Immature natural killer cell (primary cell): ENCODE data around the gene PPP6R1. TPM values are rescaled to one million over a fixed set of nuclear protein-coding genes. Genes with fewer than 3 reads are reported as not detected.

Source experiments
- DNase-seq, 3 donors: peaks; one replicate each; pipeline ENCODE4 v3.0.0; 2022; ENCODE audit warnings: mixed read lengths in 1 of 3
- H3K27ac Mint-ChIP-seq, 6 donors: one replicate each; pipeline ENCODE4 v1.8.0; 2020; ENCODE audit warnings: mixed read lengths in 6 of 6, mild to moderate bottlenecking in 5 of 6, inconsistent platforms in 4 of 6, moderate library complexity in 3 of 6
- H3K27me3 Mint-ChIP-seq, 3 donors: one replicate each; pipeline ENCODE4 v1.8.0; 2020 to 2021; ENCODE audit warnings: low read depth in 3 of 3, mild to moderate bottlenecking in 3 of 3, mixed read lengths in 3 of 3, moderate library complexity in 3 of 3, inconsistent platforms in 1 of 3
- H3K36me3 Mint-ChIP-seq, 3 donors: one replicate each; pipeline ENCODE4 v1.8.0; 2020; ENCODE audit warnings: mixed read lengths in 3 of 3, inconsistent platforms in 2 of 3, mild to moderate bottlenecking in 2 of 3
- H3K4me1 Mint-ChIP-seq, 2 donors: one replicate each; pipeline ENCODE4 v1.8.0; 2020; ENCODE audit warnings: inconsistent platforms in 2 of 2, mild to moderate bottlenecking in 2 of 2, mixed read lengths in 2 of 2, moderate library complexity in 1 of 2
- H3K4me3 Mint-ChIP-seq, 5 donors: one replicate each; pipeline ENCODE4 v1.8.0; 2020; ENCODE audit warnings: mild to moderate bottlenecking in 5 of 5, mixed read lengths in 5 of 5, inconsistent platforms in 3 of 5, moderate library complexity in 3 of 5
- H3K9me3 Mint-ChIP-seq, 6 donors: one replicate each; pipeline ENCODE4 v1.8.0; 2020; ENCODE audit warnings: mild to moderate bottlenecking in 6 of 6, mixed read lengths in 6 of 6, inconsistent platforms in 4 of 6, moderate library complexity in 3 of 6
- polyA plus RNA-seq, 3 donors: library from polyadenylated mRNA; unstranded; fragments of 300-500 nt; fragmentation: Illumina TruSeq; gene quantifications; one replicate each; pipeline ENCODE4 v1.2.3, GENCODE V29; 2021

The PPP6R1 gene
- polyA plus RNA-seq, 3 donors from 2014 or later: 43.1 to 123 (median 47.9) TPM

GRCh38 chr19:55250262-55251036 lies 8.4 kb downstream of the PPP6R1 start:
- H3K36me3 Mint-ChIP-seq: peaks cover 0 to 3% (median 2%) of the 10 kb centered on the region in 3 donors
- H3K27me3 Mint-ChIP-seq: peaks cover 3 to 9% (median 6%) of the 10 kb centered on the region in 3 donors
- H3K4me3 Mint-ChIP-seq: peak overlapping the region; percentile 78 to 99 (median 84)
- DNase-seq: no peak
- H3K27ac Mint-ChIP-seq: peak overlapping the region; percentile 96 to 99 (median 98)
- no peaks in the 10 kb centered on the region for H3K9me3 Mint-ChIP-seq
- peaks cover 68 to 72% of the 10 kb centered on the region in 2 donors for H3K4me1 Mint-ChIP-seq

- no peak for DNase-seq
- Mint-ChIP-seq H3K27me3 (peaks cover 3 to 9% (median 4%) of the 10 kb centered on the region in 3 donors), H3K27ac (peak overlapping the region in 1 of 6 donors; percentile 96), H3K9me3 (no peaks in the 10 kb centered on the region), H3K36me3 (peaks cover 0 to 3% (median 2%) of the 10 kb centered on the region in 3 donors), H3K4me1 (peaks cover 62 to 66% of the 10 kb centered on the region in 2 donors), H3K4me3 (no peak overlapping the region)
These were observed 9.0 kb downstream of the PPP6R1 start for GRCh38 chr19:55249841-55250240.

- peaks cover 3 to 6% (median 3%) of the 10 kb centered on the region in 3 donors for H3K36me3 Mint-ChIP-seq
- no peak for DNase-seq
- H3K9me3 Mint-ChIP-seq: no peaks in the 10 kb centered on the region
- peak overlapping the region in 5 of 6 donors; percentile 59 to 84 (median 69) for H3K27ac Mint-ChIP-seq
- H3K4me1 Mint-ChIP-seq: peaks cover 50 to 55% of the 10 kb centered on the region in 2 donors
- H3K27me3 Mint-ChIP-seq: peaks cover 3 to 6% (median 3%) of the 10 kb centered on the region in 3 donors
- H3K4me3 Mint-ChIP-seq: peak overlapping the region in 1 of 5 donors; percentile 39
These were observed 10.1 kb downstream of the PPP6R1 start for GRCh38 chr19:55248704-55249103.

GRCh38 chr19:55248166-55248675 lies 10.6 kb downstream of the PPP6R1 start:
- Mint-ChIP-seq H3K4me3 (peak overlapping the region in 2 of 5 donors; percentile 2 to 39), H3K36me3 (peaks cover 3 to 6% (median 3%) of the 10 kb centered on the region in 3 donors), H3K4me1 (peaks cover 45 to 50% of the 10 kb centered on the region in 2 donors), H3K27ac (peak overlapping the region in 4 of 6 donors; percentile 59 to 84 (median 68)), H3K27me3 (peaks cover 0 to 6% (median 3%) of the 10 kb centered on the region in 3 donors), H3K9me3 (no peaks in the 10 kb centered on the region)
- DNase-seq: no peak

GRCh38 chr19:55247621-55248099 lies 11.2 kb downstream of the PPP6R1 start:
- Mint-ChIP-seq H3K4me3 (no peak overlapping the region), H3K4me1 (peaks cover 43 to 45% of the 10 kb centered on the region in 2 donors), H3K9me3 (no peaks in the 10 kb centered on the region), H3K27ac (no peak overlapping the region), H3K36me3 (peaks cover 6 to 9% (median 6%) of the 10 kb centered on the region in 3 donors), H3K27me3 (peaks cover 0 to 6% (median 3%) of the 10 kb centered on the region in 3 donors)
- DNase-seq: no peak

- Mint-ChIP-seq H3K4me1 (peaks cover 36 to 37% of the 10 kb centered on the region in 2 donors), H3K27ac (no peak overlapping the region), H3K27me3 (peaks cover 0 to 5% (median 3%) of the 10 kb centered on the region in 3 donors), H3K9me3 (no peaks in the 10 kb centered on the region), H3K36me3 (peaks cover 5 to 10% (median 7%) of the 10 kb centered on the region in 3 donors), H3K4me3 (no peak overlapping the region)
- DNase-seq: no peak
These were observed 12.1 kb downstream of the PPP6R1 start for GRCh38 chr19:55246462-55247451.

GRCh38 chr19:55245236-55245904 lies 13.4 kb downstream of the PPP6R1 start:
- H3K36me3 Mint-ChIP-seq: peaks cover 4 to 14% (median 9%) of the 10 kb centered on the region in 3 donors
- no peaks in the 10 kb centered on the region for H3K9me3 Mint-ChIP-seq
- no peak overlapping the region for H3K4me3 Mint-ChIP-seq
- H3K4me1 Mint-ChIP-seq: peaks cover 22 to 24% of the 10 kb centered on the region in 2 donors
- peaks cover 0 to 5% (median 2%) of the 10 kb centered on the region in 3 donors for H3K27me3 Mint-ChIP-seq
- H3K27ac Mint-ChIP-seq: no peak overlapping the region
- DNase-seq: no peak

GRCh38 chr19:55244004-55244680 lies 14.7 kb downstream of the PPP6R1 start:
- Mint-ChIP-seq H3K27me3 (peaks cover 0 to 6% (median 2%) of the 10 kb centered on the region in 3 donors), H3K27ac (no peak overlapping the region), H3K4me1 (peaks cover 18 to 23% of the 10 kb centered on the region in 2 donors), H3K36me3 (peaks cover 4 to 16% (median 11%) of the 10 kb centered on the region in 3 donors), H3K9me3 (no peaks in the 10 kb centered on the region), H3K4me3 (no peak overlapping the region)
- no peak for DNase-seq

GRCh38 chr19:55242517-55242916 lies 16.3 kb downstream of the PPP6R1 start:
- DNase-seq: no peak
- H3K4me3 Mint-ChIP-seq: no peak overlapping the region
- H3K36me3 Mint-ChIP-seq: peaks cover 4 to 21% (median 12%) of the 10 kb centered on the region in 3 donors
- H3K9me3 Mint-ChIP-seq: no peaks in the 10 kb centered on the region
- peak overlapping the region in 1 of 6 donors; percentile 1 for H3K27ac Mint-ChIP-seq
- peaks cover 2 to 7% of the 10 kb centered on the region in 2 donors for H3K4me1 Mint-ChIP-seq
- peaks cover 0 to 6% (median 4%) of the 10 kb centered on the region in 3 donors for H3K27me3 Mint-ChIP-seq

GRCh38 chr19:55241935-55242464 lies 16.8 kb downstream of the PPP6R1 start:
- peaks cover 7 to 26% (median 17%) of the 10 kb centered on the region in 3 donors for H3K36me3 Mint-ChIP-seq
- H3K4me1 Mint-ChIP-seq: peaks cover 0 to 5% of the 10 kb centered on the region in 2 donors
- no peak for DNase-seq
- H3K4me3 Mint-ChIP-seq: no peak overlapping the region
- no peaks in the 10 kb centered on the region for H3K9me3 Mint-ChIP-seq
- no peak overlapping the region for H3K27ac Mint-ChIP-seq
- peaks cover 0 to 6% (median 4%) of the 10 kb centered on the region in 3 donors for H3K27me3 Mint-ChIP-seq

- no peak overlapping the region for H3K27ac Mint-ChIP-seq
- H3K4me3 Mint-ChIP-seq: no peak overlapping the region
- H3K36me3 Mint-ChIP-seq: peaks cover 11 to 31% (median 21%) of the 10 kb centered on the region in 3 donors
- peaks cover 0 to 5% of the 10 kb centered on the region in 2 donors for H3K4me1 Mint-ChIP-seq
- H3K9me3 Mint-ChIP-seq: no peaks in the 10 kb centered on the region
- no peak for DNase-seq
- H3K27me3 Mint-ChIP-seq: peaks cover 0 to 6% (median 6%) of the 10 kb centered on the region in 3 donors
These were observed 17.5 kb downstream of the PPP6R1 start for GRCh38 chr19:55241143-55241934.
